ENCODE results near the gene PLXNC1.

- no peak for TF ChIP-seq EP300 (IDR thresholded peaks at IDR 0.05)
- no peak for TF ChIP-seq CTCF (IDR thresholded peaks at IDR 0.05)
- TF ChIP-seq POLR2A (IDR thresholded peaks at IDR 0.05) = no peak
- TF ChIP-seq POLR2AphosphoS5 (IDR thresholded peaks at IDR 0.05) = no peak
These were observed 106.6 kb downstream of the PLXNC1 start for GRCh38 chr12:94255006-94255405.

All from upper lobe of left lung (tissue), 4 donors.